Measurements from ENCODE around the gene SRD5A1.

The SRD5A1 gene

DNA sequence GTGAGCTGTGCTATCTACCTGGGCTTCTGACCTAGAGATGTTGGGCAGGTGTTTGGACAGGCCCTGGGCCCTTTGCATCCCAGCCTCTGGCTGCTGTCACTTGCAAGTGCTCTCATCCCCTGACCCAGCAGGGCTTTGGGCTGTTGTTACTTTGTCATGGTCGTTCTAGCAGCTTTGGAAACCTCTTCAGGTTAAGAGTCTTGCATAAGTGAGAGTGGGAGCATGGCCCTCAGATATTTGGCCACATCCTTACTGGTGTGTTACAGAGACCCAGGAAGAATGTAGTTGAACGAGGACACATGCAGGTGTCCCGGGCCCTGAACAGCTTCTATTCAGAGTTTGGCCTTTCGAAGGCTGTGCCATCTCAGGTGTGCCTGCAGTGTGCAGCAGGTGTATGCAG, 84.4 kb downstream of the SRD5A1 start:
- H3K4me1 ChIP-seq (ENCODE audit: control insufficient read depth, insufficient read depth, low read length, unreplicated experiment), result peaks cover 46% of the 10 kb centered on the region
- no peaks in the 10 kb centered on the region for H3K27me3 ChIP-seq (ENCODE audit: insufficient read depth, low read length)
- H3K36me3 ChIP-seq (ENCODE audit: insufficient read depth, low read length), result no peaks in the 10 kb centered on the region
- H3K4me3 ChIP-seq (ENCODE audit: low read depth, low read length), result no peak overlapping the region
- H3K79me2 ChIP-seq (ENCODE audit: control insufficient read depth, insufficient read depth, low read length, unreplicated experiment), result peaks cover 84% of the 10 kb centered on the region
- H2AFZ ChIP-seq (ENCODE audit: low read length, unreplicated experiment), result no peak overlapping the region
- H3K27ac ChIP-seq (ENCODE audit: low read depth, low read length), result no peak overlapping the region

DNA sequence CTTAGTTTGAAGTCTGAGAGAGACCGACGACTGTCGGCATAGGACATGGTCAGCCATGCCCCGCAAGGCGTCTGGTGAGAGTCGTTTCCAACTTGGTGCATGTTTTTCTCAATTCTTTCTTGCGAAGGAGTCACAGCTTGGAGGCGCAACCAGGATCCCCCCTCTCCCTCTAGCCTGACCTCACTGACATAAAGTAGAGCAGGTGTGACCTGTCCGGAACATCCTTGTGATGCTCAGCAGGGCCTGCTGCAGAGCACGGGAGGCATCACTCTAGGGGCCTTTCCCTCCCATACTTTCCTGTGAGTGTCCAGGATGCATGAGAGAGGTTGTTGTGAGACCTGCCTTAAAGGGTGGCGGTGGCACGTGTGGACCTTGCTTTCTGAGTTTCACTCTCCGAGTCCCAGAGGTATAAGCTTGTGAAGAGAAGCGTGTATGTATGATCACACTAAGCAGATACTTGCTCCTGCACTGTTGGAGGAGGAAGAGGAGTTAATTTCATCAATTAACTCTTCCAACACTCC, 85.0 kb downstream of the SRD5A1 start:
- H3K36me3 ChIP-seq (ENCODE audit: insufficient read depth, low read length), result no peaks in the 10 kb centered on the region
- H3K79me2 ChIP-seq (ENCODE audit: control insufficient read depth, insufficient read depth, low read length, unreplicated experiment), result peaks cover 90% of the 10 kb centered on the region
- H3K4me3 ChIP-seq (ENCODE audit: low read depth, low read length), result no peak overlapping the region
- H2AFZ ChIP-seq (ENCODE audit: low read length, unreplicated experiment), result no peak overlapping the region
- no peaks in the 10 kb centered on the region for H3K27me3 ChIP-seq (ENCODE audit: insufficient read depth, low read length)
- peaks cover 51% of the 10 kb centered on the region for H3K4me1 ChIP-seq (ENCODE audit: control insufficient read depth, insufficient read depth, low read length, unreplicated experiment)
- H3K27ac ChIP-seq (ENCODE audit: low read depth, low read length), result no peak overlapping the region

DNA sequence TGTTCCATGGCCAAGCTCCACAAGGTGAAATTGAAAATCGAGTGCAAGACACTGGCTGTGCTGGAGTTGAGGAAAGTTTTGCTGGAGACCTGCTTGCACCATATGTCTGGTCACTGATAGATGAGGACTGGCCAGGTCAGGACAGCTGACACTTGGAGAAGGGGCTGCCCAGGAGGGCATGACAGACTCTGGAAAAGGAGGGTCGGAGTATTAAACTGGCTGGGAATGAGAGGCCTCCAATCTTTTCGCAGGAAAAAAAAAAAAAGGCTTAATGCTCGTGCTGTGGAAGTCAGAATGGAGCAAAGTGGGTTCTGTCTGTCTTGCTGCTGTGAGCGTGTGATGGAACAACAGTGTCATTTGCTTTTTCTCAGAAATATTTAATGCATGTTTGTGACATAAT, 85.5 kb downstream of the SRD5A1 start:
- no peaks in the 10 kb centered on the region for H3K36me3 ChIP-seq (ENCODE audit: insufficient read depth, low read length)
- no peaks in the 10 kb centered on the region for H3K27me3 ChIP-seq (ENCODE audit: insufficient read depth, low read length)
- no peak overlapping the region for H3K27ac ChIP-seq (ENCODE audit: low read depth, low read length)
- H3K4me1 ChIP-seq (ENCODE audit: control insufficient read depth, insufficient read depth, low read length, unreplicated experiment), result peaks cover 52% of the 10 kb centered on the region
- H3K4me3 ChIP-seq (ENCODE audit: low read depth, low read length), result no peak overlapping the region
- H3K79me2 ChIP-seq (ENCODE audit: control insufficient read depth, insufficient read depth, low read length, unreplicated experiment), result peaks cover 95% of the 10 kb centered on the region
- no peak overlapping the region for H2AFZ ChIP-seq (ENCODE audit: low read length, unreplicated experiment)

DNA sequence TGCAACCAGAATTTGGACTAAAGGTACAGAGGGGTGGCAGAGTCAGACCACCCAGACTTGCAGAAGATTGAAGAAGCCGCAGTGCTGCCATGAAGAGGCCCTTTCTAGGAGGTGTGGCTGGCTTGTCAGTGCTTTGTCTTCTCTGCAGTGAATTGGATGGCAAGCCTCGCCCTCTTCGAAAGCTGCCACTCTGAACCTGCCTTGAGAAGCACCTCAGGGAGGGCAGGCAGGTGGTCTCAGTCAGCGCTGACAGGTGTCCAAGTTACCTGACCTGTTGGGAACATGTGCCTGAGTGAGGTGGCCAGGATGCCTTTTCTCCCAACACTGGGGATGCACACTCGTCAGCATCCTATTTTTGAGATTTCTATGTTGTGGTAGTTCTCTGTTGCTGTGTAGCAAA, 86.2 kb downstream of the SRD5A1 start:
- Histone ChIP-seq H3K4me1 (ENCODE audit: control insufficient read depth, insufficient read depth, low read length, unreplicated experiment) (peaks cover 52% of the 10 kb centered on the region), H3K79me2 (ENCODE audit: control insufficient read depth, insufficient read depth, low read length, unreplicated experiment) (peaks cover 98% of the 10 kb centered on the region), H3K27ac (ENCODE audit: low read depth, low read length) (no peak overlapping the region)

DNA sequence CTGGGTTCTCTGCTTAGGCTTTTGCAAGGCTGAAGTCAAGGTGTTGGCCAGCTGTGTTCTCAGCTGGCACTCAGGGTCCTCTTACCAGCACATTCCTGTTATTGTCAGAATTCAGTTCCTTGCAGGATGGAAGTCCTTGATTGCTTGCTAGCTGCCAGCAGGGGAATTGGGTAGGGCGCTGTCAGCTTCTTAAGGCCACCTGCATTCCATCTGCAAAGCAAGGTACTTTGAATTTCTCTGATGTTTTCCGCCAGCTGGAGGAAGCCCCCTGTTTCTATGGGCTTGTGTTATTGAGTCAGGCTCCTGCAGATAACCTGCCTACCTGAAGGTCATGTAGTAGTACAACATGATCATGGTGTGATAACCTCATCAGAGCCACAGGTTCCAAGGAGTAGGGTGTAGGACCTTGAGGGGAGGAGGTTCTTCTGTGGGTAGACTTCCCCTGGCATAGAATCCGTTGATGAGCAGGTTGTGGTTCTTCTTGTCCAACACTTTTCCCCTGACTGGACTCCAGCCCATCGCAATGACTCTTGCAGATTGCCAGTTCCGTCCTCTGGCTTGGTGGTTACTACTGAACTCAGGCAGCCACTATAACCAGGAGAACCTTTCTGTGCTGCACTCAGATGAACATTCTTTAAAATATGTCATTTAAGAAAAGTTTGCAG, 86.8 kb downstream of the SRD5A1 start:
- H3K27me3 ChIP-seq (ENCODE audit: insufficient read depth, low read length), result no peaks in the 10 kb centered on the region
- H3K4me1 ChIP-seq (ENCODE audit: control insufficient read depth, insufficient read depth, low read length, unreplicated experiment), result peaks cover 52% of the 10 kb centered on the region
- H3K4me3 ChIP-seq (ENCODE audit: low read depth, low read length), result no peak overlapping the region
- H3K27ac ChIP-seq (ENCODE audit: low read depth, low read length), result no peak overlapping the region
- no peak overlapping the region for H2AFZ ChIP-seq (ENCODE audit: low read length, unreplicated experiment)
- H3K36me3 ChIP-seq (ENCODE audit: insufficient read depth, low read length), result no peaks in the 10 kb centered on the region
- H3K79me2 ChIP-seq (ENCODE audit: control insufficient read depth, insufficient read depth, low read length, unreplicated experiment), result peaks cover 97% of the 10 kb centered on the region

More for the DNA sequence above, 86.2 kb downstream of the SRD5A1 start:
- no peak overlapping the region for H2AFZ ChIP-seq (ENCODE audit: low read length, unreplicated experiment)
- no peaks in the 10 kb centered on the region for H3K27me3 ChIP-seq (ENCODE audit: insufficient read depth, low read length)
- H3K36me3 ChIP-seq (ENCODE audit: insufficient read depth, low read length), result no peaks in the 10 kb centered on the region
- H3K4me3 ChIP-seq (ENCODE audit: low read depth, low read length), result no peak overlapping the region

DNA sequence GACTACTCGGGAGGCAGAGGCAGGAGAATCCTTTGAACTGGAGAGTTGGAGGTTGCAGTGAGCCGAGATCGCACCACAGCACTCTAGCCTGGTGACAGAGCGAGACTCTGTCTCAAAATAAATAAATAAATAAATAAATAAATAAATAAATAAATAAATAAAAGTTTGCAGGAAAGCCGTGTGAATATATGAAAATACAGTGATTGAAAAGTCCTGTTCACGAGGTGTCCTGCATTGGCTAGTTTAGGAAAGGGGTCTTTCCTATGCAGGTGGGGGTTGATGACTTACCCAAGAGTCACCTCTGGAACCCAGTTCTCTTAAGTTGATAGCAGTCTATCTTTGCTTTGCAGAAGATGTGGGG, 87.3 kb downstream of the SRD5A1 start:
- no peak overlapping the region for H3K4me3 ChIP-seq (ENCODE audit: low read depth, low read length)
- H3K27me3 ChIP-seq (ENCODE audit: insufficient read depth, low read length), result no peaks in the 10 kb centered on the region
- H3K79me2 ChIP-seq (ENCODE audit: control insufficient read depth, insufficient read depth, low read length, unreplicated experiment), result peaks cover 97% of the 10 kb centered on the region
- peaks cover 52% of the 10 kb centered on the region for H3K4me1 ChIP-seq (ENCODE audit: control insufficient read depth, insufficient read depth, low read length, unreplicated experiment)
- no peak overlapping the region for H2AFZ ChIP-seq (ENCODE audit: low read length, unreplicated experiment)
- no peak overlapping the region for H3K27ac ChIP-seq (ENCODE audit: low read depth, low read length)
- no peaks in the 10 kb centered on the region for H3K36me3 ChIP-seq (ENCODE audit: insufficient read depth, low read length)

DNA sequence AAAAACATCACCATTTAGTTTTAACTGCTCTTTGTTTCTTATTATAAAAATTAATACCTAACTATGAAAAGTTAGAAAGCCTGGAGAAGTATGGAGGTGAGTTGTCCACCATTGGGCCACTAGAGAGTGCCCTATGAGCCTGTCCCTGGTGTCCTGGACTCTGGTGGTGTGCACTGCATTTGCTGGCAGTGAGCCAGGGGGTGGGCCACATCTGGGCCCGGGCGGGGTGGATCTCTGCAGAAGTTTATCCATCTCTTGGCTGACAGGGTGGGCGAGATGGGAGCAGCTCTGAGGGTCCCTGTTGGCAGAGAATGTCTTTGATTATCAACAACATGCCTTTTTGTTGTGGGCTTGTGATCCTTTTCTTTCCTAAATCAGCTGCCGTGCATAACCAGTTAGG, 88.2 kb downstream of the SRD5A1 start:
- Histone ChIP-seq H3K27ac (ENCODE audit: low read depth, low read length) (peak overlapping the region; percentile 49; the same call in 1 of the 2 replicates), H3K4me1 (ENCODE audit: control insufficient read depth, insufficient read depth, low read length, unreplicated experiment) (peaks cover 44% of the 10 kb centered on the region), H3K36me3 (ENCODE audit: insufficient read depth, low read length) (no peaks in the 10 kb centered on the region), H3K27me3 (ENCODE audit: insufficient read depth, low read length) (no peaks in the 10 kb centered on the region), H3K79me2 (ENCODE audit: control insufficient read depth, insufficient read depth, low read length, unreplicated experiment) (peaks cover 97% of the 10 kb centered on the region), H3K4me3 (ENCODE audit: low read depth, low read length) (peak overlapping the region; percentile 72), H2AFZ (ENCODE audit: low read length, unreplicated experiment) (peak overlapping the region; percentile 16)

DNA sequence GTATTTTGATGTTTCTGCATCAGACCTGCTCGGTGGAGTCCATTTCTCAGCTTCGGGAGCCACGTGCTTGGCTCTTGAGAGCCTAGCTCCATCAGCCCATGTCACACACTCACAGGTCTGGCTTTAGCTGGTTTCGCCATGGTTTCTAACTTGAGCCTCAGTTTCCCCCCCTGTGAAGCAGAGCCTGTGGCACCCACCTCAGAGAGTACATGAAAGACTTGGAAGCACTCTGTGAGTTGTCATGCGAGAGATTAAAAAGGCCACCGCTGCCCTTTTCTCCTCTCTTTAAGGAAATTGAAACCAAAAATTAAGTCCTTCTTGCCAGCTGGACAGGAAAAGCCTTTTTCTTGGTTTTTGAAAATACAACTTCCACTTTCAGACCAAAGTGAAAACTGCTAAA, 88.8 kb downstream of the SRD5A1 start:
- H3K4me3 ChIP-seq (ENCODE audit: low read depth, low read length), result peak overlapping the region; percentile 72
- no peaks in the 10 kb centered on the region for H3K36me3 ChIP-seq (ENCODE audit: insufficient read depth, low read length)
- peak overlapping the region; percentile 49 for H3K27ac ChIP-seq (ENCODE audit: low read depth, low read length)
- H3K79me2 ChIP-seq (ENCODE audit: control insufficient read depth, insufficient read depth, low read length, unreplicated experiment), result peaks cover 97% of the 10 kb centered on the region
- H2AFZ ChIP-seq (ENCODE audit: low read length, unreplicated experiment), result peak overlapping the region; percentile 43
- H3K27me3 ChIP-seq (ENCODE audit: insufficient read depth, low read length), result no peaks in the 10 kb centered on the region
- H3K4me1 ChIP-seq (ENCODE audit: control insufficient read depth, insufficient read depth, low read length, unreplicated experiment), result peaks cover 38% of the 10 kb centered on the region

DNA sequence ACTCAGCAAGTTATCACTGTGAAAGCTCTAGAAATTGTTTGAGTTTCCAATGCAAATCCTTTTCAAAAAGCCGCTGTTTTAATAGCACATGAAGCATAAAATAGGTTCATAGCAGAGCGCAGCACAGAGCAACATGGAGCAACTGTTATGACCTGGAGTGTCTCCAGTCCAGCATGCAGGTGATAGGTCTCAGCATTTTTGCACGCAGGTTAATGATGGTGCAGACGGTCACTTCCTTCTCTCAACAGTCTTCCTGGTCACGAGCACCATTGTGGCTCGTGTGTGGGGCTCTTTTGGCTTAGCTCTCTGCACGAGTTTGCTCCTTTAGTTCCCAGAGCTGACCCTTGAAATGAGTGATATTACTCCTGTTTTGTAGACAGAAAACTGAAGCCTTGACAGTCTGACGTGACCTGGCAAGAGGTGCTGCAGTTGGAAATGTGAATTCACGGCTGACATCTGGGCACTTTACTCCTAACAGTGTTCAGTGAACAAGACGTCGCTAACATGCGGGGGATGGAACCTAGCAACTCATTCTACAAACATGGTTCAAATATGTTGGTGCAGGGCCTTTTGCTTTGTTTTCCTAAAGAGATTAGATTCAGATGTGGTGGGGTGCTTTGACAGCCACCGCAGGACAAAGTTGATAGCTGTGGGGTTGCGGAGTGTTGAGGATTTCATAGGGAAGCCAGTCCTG, 90.0 kb downstream of the SRD5A1 start:
- H3K79me2 ChIP-seq (ENCODE audit: control insufficient read depth, insufficient read depth, low read length, unreplicated experiment), result peaks cover 97% of the 10 kb centered on the region
- no peak overlapping the region for H3K4me3 ChIP-seq (ENCODE audit: low read depth, low read length)
- H3K4me1 ChIP-seq (ENCODE audit: control insufficient read depth, insufficient read depth, low read length, unreplicated experiment), result peaks cover 31% of the 10 kb centered on the region
- H3K36me3 ChIP-seq (ENCODE audit: insufficient read depth, low read length), result no peaks in the 10 kb centered on the region
- no peak overlapping the region for H2AFZ ChIP-seq (ENCODE audit: low read length, unreplicated experiment)
- no peak overlapping the region for H3K27ac ChIP-seq (ENCODE audit: low read depth, low read length)
- H3K27me3 ChIP-seq (ENCODE audit: insufficient read depth, low read length), result no peaks in the 10 kb centered on the region

DNA sequence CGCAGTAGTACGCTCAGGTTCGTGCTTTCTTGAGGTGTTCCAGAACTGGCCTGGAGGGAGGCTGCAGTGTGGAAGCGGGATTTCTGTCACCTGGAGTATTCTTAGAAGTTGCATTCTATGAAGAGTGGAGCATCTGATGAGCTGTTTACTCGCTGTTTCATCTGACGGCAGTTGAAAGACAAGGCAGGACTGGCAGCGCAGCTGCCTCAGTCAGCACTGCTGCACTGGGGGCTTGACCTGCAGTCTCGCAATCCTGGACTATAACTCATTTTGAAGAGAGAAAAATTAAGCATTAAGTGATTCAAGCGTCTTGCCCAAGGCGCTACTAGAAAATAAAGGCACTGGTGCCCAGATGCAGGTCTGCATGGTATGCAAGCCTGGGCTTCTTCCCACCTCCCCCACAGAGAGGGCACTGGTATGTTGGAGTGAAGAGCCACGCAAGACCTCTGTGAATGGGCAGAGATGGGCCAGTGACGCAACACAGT, 90.6 kb downstream of the SRD5A1 start:
- Histone ChIP-seq H3K4me3 (ENCODE audit: low read depth, low read length) (no peak overlapping the region), H3K79me2 (ENCODE audit: control insufficient read depth, insufficient read depth, low read length, unreplicated experiment) (peaks cover 97% of the 10 kb centered on the region), H3K27me3 (ENCODE audit: insufficient read depth, low read length) (no peaks in the 10 kb centered on the region), H2AFZ (ENCODE audit: low read length, unreplicated experiment) (no peak overlapping the region), H3K4me1 (ENCODE audit: control insufficient read depth, insufficient read depth, low read length, unreplicated experiment) (peaks cover 29% of the 10 kb centered on the region), H3K36me3 (ENCODE audit: insufficient read depth, low read length) (no peaks in the 10 kb centered on the region), H3K27ac (ENCODE audit: low read depth, low read length) (no peak overlapping the region)

Data from ACC112 (cell line).